ENCODE measurements around the gene RNF123.

DNA sequence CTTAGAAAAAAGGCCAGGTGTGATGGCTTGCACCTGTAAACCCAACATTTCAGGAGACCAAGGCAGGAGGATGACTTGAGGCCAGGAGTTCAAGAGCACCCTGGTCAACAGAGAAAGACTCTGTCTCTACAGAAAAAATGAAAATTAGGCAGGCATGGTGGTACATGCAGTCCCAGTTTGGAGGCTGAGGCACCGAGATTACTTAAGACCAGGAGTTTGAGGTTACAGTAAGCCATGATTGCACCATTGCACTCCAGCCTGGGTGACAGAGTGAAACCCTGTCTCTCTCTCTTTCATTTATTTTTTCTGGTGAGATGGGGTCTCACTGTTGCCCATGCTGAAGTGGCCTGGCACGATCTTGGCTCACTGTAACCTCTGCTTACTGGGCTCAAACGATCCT lies 72.3 kb downstream of the RNF123 start:
- TF ChIP-seq, protein P1, sequence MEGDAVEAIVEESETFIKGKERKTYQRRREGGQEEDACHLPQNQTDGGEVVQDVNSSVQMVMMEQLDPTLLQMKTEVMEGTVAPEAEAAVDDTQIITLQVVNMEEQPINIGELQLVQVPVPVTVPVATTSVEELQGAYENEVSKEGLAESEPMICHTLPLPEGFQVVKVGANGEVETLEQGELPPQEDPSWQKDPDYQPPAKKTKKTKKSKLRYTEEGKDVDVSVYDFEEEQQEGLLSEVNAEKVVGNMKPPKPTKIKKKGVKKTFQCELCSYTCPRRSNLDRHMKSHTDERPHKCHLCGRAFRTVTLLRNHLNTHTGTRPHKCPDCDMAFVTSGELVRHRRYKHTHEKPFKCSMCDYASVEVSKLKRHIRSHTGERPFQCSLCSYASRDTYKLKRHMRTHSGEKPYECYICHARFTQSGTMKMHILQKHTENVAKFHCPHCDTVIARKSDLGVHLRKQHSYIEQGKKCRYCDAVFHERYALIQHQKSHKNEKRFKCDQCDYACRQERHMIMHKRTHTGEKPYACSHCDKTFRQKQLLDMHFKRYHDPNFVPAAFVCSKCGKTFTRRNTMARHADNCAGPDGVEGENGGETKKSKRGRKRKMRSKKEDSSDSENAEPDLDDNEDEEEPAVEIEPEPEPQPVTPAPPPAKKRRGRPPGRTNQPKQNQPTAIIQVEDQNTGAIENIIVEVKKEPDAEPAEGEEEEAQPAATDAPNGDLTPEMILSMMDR (IDR thresholded peaks at IDR 0.05; ENCODE audit: low read depth, low read length, missing input control) = no peak
- TF ChIP-seq SP1 (IDR thresholded peaks at IDR 0.05) (no peak), RAD21 (IDR thresholded peaks at IDR 0.05) (no peak), TAF1 (conservative IDR thresholded peaks at IDR 0.05) (no peak), YY1 (IDR thresholded peaks at IDR 0.05) (no peak), GABPA (IDR thresholded peaks at IDR 0.05 in 1 of 2, conservative IDR thresholded peaks at IDR 0.05 in 1 of 2) (no peak), JUND (IDR thresholded peaks at IDR 0.05) (no peak), EGR1 (IDR thresholded peaks at IDR 0.05; ENCODE audit: low read depth in 2 of 2) (no peak), RXRA (IDR thresholded peaks at IDR 0.05) (no peak), NR2F2 (IDR thresholded peaks at IDR 0.05) (no peak)
- TF ChIP-seq, protein P2, sequence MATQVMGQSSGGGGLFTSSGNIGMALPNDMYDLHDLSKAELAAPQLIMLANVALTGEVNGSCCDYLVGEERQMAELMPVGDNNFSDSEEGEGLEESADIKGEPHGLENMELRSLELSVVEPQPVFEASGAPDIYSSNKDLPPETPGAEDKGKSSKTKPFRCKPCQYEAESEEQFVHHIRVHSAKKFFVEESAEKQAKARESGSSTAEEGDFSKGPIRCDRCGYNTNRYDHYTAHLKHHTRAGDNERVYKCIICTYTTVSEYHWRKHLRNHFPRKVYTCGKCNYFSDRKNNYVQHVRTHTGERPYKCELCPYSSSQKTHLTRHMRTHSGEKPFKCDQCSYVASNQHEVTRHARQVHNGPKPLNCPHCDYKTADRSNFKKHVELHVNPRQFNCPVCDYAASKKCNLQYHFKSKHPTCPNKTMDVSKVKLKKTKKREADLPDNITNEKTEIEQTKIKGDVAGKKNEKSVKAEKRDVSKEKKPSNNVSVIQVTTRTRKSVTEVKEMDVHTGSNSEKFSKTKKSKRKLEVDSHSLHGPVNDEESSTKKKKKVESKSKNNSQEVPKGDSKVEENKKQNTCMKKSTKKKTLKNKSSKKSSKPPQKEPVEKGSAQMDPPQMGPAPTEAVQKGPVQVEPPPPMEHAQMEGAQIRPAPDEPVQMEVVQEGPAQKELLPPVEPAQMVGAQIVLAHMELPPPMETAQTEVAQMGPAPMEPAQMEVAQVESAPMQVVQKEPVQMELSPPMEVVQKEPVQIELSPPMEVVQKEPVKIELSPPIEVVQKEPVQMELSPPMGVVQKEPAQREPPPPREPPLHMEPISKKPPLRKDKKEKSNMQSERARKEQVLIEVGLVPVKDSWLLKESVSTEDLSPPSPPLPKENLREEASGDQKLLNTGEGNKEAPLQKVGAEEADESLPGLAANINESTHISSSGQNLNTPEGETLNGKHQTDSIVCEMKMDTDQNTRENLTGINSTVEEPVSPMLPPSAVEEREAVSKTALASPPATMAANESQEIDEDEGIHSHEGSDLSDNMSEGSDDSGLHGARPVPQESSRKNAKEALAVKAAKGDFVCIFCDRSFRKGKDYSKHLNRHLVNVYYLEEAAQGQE (IDR thresholded peaks at IDR 0.05) = no peak
- TF ChIP-seq, protein P3, sequence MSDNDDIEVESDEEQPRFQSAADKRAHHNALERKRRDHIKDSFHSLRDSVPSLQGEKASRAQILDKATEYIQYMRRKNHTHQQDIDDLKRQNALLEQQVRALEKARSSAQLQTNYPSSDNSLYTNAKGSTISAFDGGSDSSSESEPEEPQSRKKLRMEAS (IDR thresholded peaks at IDR 0.05) = no peak
- TF ChIP-seq, protein P4, sequence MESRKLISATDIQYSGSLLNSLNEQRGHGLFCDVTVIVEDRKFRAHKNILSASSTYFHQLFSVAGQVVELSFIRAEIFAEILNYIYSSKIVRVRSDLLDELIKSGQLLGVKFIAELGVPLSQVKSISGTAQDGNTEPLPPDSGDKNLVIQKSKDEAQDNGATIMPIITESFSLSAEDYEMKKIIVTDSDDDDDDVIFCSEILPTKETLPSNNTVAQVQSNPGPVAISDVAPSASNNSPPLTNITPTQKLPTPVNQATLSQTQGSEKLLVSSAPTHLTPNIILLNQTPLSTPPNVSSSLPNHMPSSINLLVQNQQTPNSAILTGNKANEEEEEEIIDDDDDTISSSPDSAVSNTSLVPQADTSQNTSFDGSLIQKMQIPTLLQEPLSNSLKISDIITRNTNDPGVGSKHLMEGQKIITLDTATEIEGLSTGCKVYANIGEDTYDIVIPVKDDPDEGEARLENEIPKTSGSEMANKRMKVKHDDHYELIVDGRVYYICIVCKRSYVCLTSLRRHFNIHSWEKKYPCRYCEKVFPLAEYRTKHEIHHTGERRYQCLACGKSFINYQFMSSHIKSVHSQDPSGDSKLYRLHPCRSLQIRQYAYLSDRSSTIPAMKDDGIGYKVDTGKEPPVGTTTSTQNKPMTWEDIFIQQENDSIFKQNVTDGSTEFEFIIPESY (IDR thresholded peaks at IDR 0.05) = no peak
- TF ChIP-seq, protein P5, sequence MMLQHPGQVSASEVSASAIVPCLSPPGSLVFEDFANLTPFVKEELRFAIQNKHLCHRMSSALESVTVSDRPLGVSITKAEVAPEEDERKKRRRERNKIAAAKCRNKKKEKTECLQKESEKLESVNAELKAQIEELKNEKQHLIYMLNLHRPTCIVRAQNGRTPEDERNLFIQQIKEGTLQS (IDR thresholded peaks at IDR 0.05) = no peak
